ENCODE data around the gene RRP9.

RRP9 gene

GRCh38 chr3:51971350-51971749 is 29.6 kb upstream of the RRP9 start:
- peaks cover 25% of the 10 kb centered on the region; the same call in 1 of the 2 replicates for H4K20me1 ChIP-seq
- no peak overlapping the region for H3K4me3 ChIP-seq
- peak overlapping the region; percentile 95 for H3K27ac ChIP-seq
- no peak for TF ChIP-seq Cebpa-rat (IDR thresholded peaks at IDR 0.05)
- H3K4me2 ChIP-seq, result peak overlapping the region; percentile 99
- peaks cover 9% of the 10 kb centered on the region; the same call in 1 of the 2 replicates for H3K36me3 ChIP-seq
- H3K27me3 ChIP-seq, result no peaks in the 10 kb centered on the region
- H3K4me1 ChIP-seq, result peaks cover 85% of the 10 kb centered on the region
- H3K9ac ChIP-seq, result peak overlapping the region; percentile 52; the same call in 1 of the 2 replicates
- H3K9me3 ChIP-seq, result no peaks in the 10 kb centered on the region

GRCh38 chr3:51970606-51971300 is 29.0 kb upstream of the RRP9 start:
- H3K9ac ChIP-seq, result peak overlapping the region; percentile 52; the same call in 1 of the 2 replicates
- no peak for TF ChIP-seq Cebpa-rat (IDR thresholded peaks at IDR 0.05)
- H3K9me3 ChIP-seq, result no peaks in the 10 kb centered on the region

GRCh38 chr3:51969841-51970240 is 28.1 kb upstream of the RRP9 start:
- H3K4me2 ChIP-seq, result peak overlapping the region; percentile 94
- H3K4me3 ChIP-seq, result no peak overlapping the region
- H3K27me3 ChIP-seq, result no peaks in the 10 kb centered on the region
- no peak for TF ChIP-seq Cebpa-rat (IDR thresholded peaks at IDR 0.05)
- no peaks in the 10 kb centered on the region for H3K9me3 ChIP-seq
- peaks cover 9% of the 10 kb centered on the region; the same call in 1 of the 2 replicates for H3K36me3 ChIP-seq
- peaks cover 87% of the 10 kb centered on the region for H3K4me1 ChIP-seq
- peaks cover 28% of the 10 kb centered on the region; the same call in 1 of the 2 replicates for H4K20me1 ChIP-seq
- H3K9ac ChIP-seq, result peak overlapping the region; percentile 63; the same call in 1 of the 2 replicates
- peak overlapping the region; percentile 95 for H3K27ac ChIP-seq

More at GRCh38 chr3:51970606-51971300, 29.0 kb upstream of the RRP9 start:
- Histone ChIP-seq H3K27ac (peak overlapping the region; percentile 95), H3K27me3 (no peaks in the 10 kb centered on the region), H3K4me1 (peaks cover 85% of the 10 kb centered on the region), H3K4me3 (no peak overlapping the region), H3K36me3 (peaks cover 9% of the 10 kb centered on the region; the same call in 1 of the 2 replicates), H3K4me2 (peak overlapping the region; percentile 99), H4K20me1 (peaks cover 25% of the 10 kb centered on the region; the same call in 1 of the 2 replicates)

GRCh38 chr3:51968883-51969678 is 27.4 kb upstream of the RRP9 start:
- Histone ChIP-seq H3K9ac (peak overlapping the region; percentile 63), H3K4me1 (peaks cover 87% of the 10 kb centered on the region), H3K36me3 (peaks cover 9% of the 10 kb centered on the region; the same call in 1 of the 2 replicates), H4K20me1 (peaks cover 35% of the 10 kb centered on the region; the same call in 1 of the 2 replicates), H3K4me3 (0 out of 2 replicates have a peak overlapping the region, but pooled peaks have one; percentile 43), H3K27ac (peak overlapping the region; percentile 95), H3K27me3 (no peaks in the 10 kb centered on the region), H3K9me3 (no peaks in the 10 kb centered on the region), H3K4me2 (peak overlapping the region; percentile 94)
- TF ChIP-seq Cebpa-rat (IDR thresholded peaks at IDR 0.05), result no peak

GRCh38 chr3:51968170-51968775 is 26.6 kb upstream of the RRP9 start:
- Histone ChIP-seq H3K27ac (peak overlapping the region; percentile 95), H3K4me3 (peak overlapping the region; percentile 82), H3K9ac (peak overlapping the region; percentile 93), H3K4me2 (peak overlapping the region; percentile 94), H3K27me3 (no peaks in the 10 kb centered on the region), H3K36me3 (peaks cover 9% of the 10 kb centered on the region; the same call in 1 of the 2 replicates), H3K4me1 (peaks cover 91% of the 10 kb centered on the region), H3K9me3 (no peaks in the 10 kb centered on the region), H4K20me1 (peaks cover 43% of the 10 kb centered on the region; the same call in 1 of the 2 replicates)
- peak; percentile 58; the same call in 1 of the 2 replicates for TF ChIP-seq Cebpa-rat (IDR thresholded peaks at IDR 0.05)

GRCh38 chr3:51967384-51968169 is 25.9 kb upstream of the RRP9 start, which contains the start of gene PCBP4:
Gene PCBP4, minus strand, starts transcription at chr3:51967454. Its CDS starts 6,214 bp downstream, at chr3:51961240.
- Histone ChIP-seq H3K4me2 (peak within 1 kb of the TSS; percentile 97), H3K27me3 (no peaks in the 10 kb centered on the region), H3K9me3 (no peaks in the 10 kb centered on the region), H4K20me1 (peaks cover 50% of the 10 kb centered on the region), H3K4me1 (peaks cover 89% of the 10 kb centered on the region), H3K36me3 (peaks cover 13% of the 10 kb centered on the region; the same call in 1 of the 2 replicates), H3K4me3 (peak within 1 kb of the TSS; percentile 82), H3K9ac (peak within 1 kb of the TSS; percentile 93), H3K27ac (peak within 1 kb of the TSS; percentile 95)
- TF ChIP-seq Cebpa-rat (IDR thresholded peaks at IDR 0.05), result no peak

- H3K27ac ChIP-seq, result peak overlapping the region; percentile 90
- H3K9me3 ChIP-seq, result no peaks in the 10 kb centered on the region
- no peaks in the 10 kb centered on the region for H3K27me3 ChIP-seq
- H3K4me3 ChIP-seq, result peak overlapping the region; percentile 82
- peaks cover 16% of the 10 kb centered on the region; the same call in 1 of the 2 replicates for H3K36me3 ChIP-seq
- no peak for TF ChIP-seq Cebpa-rat (IDR thresholded peaks at IDR 0.05)
- peaks cover 57% of the 10 kb centered on the region for H4K20me1 ChIP-seq
- peak overlapping the region; percentile 93 for H3K9ac ChIP-seq
- peaks cover 84% of the 10 kb centered on the region for H3K4me1 ChIP-seq
- peak overlapping the region; percentile 97 for H3K4me2 ChIP-seq
These were observed 25.2 kb upstream of the RRP9 start for GRCh38 chr3:51966922-51967383.

- peak overlapping the region; percentile 93 for H3K9ac ChIP-seq
- peak overlapping the region; percentile 97 for H3K4me2 ChIP-seq
- peaks cover 17% of the 10 kb centered on the region; the same call in 1 of the 2 replicates for H3K36me3 ChIP-seq
- no peaks in the 10 kb centered on the region for H3K9me3 ChIP-seq
- peaks cover 84% of the 10 kb centered on the region for H3K4me1 ChIP-seq
- TF ChIP-seq Cebpa-rat (IDR thresholded peaks at IDR 0.05), result no peak
- H3K4me3 ChIP-seq, result peak overlapping the region; percentile 82
- H3K27me3 ChIP-seq, result no peaks in the 10 kb centered on the region
- H3K27ac ChIP-seq, result peak overlapping the region; percentile 90
- peaks cover 61% of the 10 kb centered on the region for H4K20me1 ChIP-seq
These were observed 24.8 kb upstream of the RRP9 start for GRCh38 chr3:51966486-51966885.

Measured in BLaER1 (cell line).